HCT116 (cell line): ENCODE measurements around the gene GADD45A. TPM values are rescaled to one million over a fixed set of nuclear protein-coding genes. Genes with fewer than 3 reads are reported as not detected.

Experiments used
- ATAC-seq: fragments of 200-7000 bp; cut with Tn5 transposase; 2 replicates; pipeline ENCODE4 v1.9.1; 2020; ENCODE audit warnings: mild to moderate bottlenecking, moderate library complexity
- BruUV-seq: library from RNA; stranded (reverse); fragments of 400-500 nt; replicated peaks from 2 replicates; lab custom pipeline; 2021; lab: Mats Ljungman, UMichigan
- CTCF ChIA-PET: fragments of 300-600 bp; sonication (Branson Sonifier 250); formaldehyde crosslinking; loops from one replicate; lab custom pipeline; 2021; ENCODE audit warnings: antibody characterized with exemption; lab: Charles Lee
- POLR2A ChIA-PET: fragments of 300-600, 350-600 bp; sonication (Branson Sonifier 250); formaldehyde crosslinking; loops from one replicate; lab custom pipeline; 2021; ENCODE audit warnings: antibody characterized with exemption; lab: Charles Lee
- RAD21 ChIA-PET, 2 experiments: fragments of 300-600 bp; sonication (Branson Sonifier 250); formaldehyde crosslinking; loops; one replicate each; lab custom pipeline; 2023; ENCODE audit warnings: low total read pairs in 2 of 2; ENCODE audit not compliant: uncharacterized antibody in 2 of 2, unreplicated experiment in 2 of 2, low non-redundant PET in 1 of 2; lab: Charles Lee
- DNase-seq: peaks from one replicate; pipeline ENCODE4 v3.0.0-alpha.2; 2010; ENCODE audit warnings: low read depth, low spot score
- H2AFZ ChIP-seq: fragments of 200-600 bp; shearing (Covaris generic), sonication (generic); 2 replicates; pipeline ENCODE4 v1.6.1; 2017; ENCODE audit warnings: low read depth, mixed run types, mixed read lengths, antibody characterized with exemption, low read length; ENCODE audit not compliant: poor library complexity, severe bottlenecking
- H3K27ac ChIP-seq: 2 replicates; pipeline ENCODE4 v1.5.1; 2012; ENCODE audit warnings: low read depth, low read length
- H3K27me3 ChIP-seq: fragments of 200-600 bp; sonication (generic); 2 replicates; pipeline ENCODE4 v1.6.1; 2016; ENCODE audit warnings: mixed run types, low read length, mixed read lengths; ENCODE audit not compliant: insufficient read depth
- H3K36me3 ChIP-seq, 2 experiments: fragments of 200-500 bp in 1 of 2; fragments of 200-600 bp in 1 of 2; sonication (Bioruptor generic) in 1 of 2; sonication (generic) in 1 of 2; 2 replicates each; pipeline versions ENCODE4 v1.5.1 to v1.6.1; 2014 to 2016; ENCODE audit warnings: low read length in 2 of 2, inconsistent platforms in 1 of 2, mixed read lengths in 1 of 2, mixed run types in 1 of 2; ENCODE audit not compliant: insufficient read depth in 2 of 2, control insufficient read depth in 1 of 2
- H3K4me1 ChIP-seq, 2 experiments: fragments of 200-600 bp in 1 of 2; sonication (generic) in 1 of 2; 2 replicates each; pipeline versions ENCODE4 v1.5.1 to v1.6.1; 2012 to 2017; ENCODE audit warnings: low read length in 2 of 2, inconsistent platforms in 1 of 2, mild to moderate bottlenecking in 1 of 2, mixed read lengths in 1 of 2, mixed run types in 1 of 2, moderate library complexity in 1 of 2; ENCODE audit not compliant: insufficient read depth in 2 of 2, control insufficient read depth in 1 of 2
- H3K4me2 ChIP-seq: fragments of 200-600 bp; sonication (generic); 2 replicates; pipeline ENCODE4 v1.6.1; 2017; ENCODE audit warnings: mixed run types, low read length, mixed read lengths
- H3K4me3 ChIP-seq, 2 experiments: fragments of 200-600 bp in 1 of 2; sonication (generic) in 1 of 2; replicated peaks in 1 of 2; 2 replicates each; pipeline ENCODE4 v1.5.1; 2011 to 2016; ENCODE audit warnings: low read length in 2 of 2, control low read depth in 1 of 2, low read depth in 1 of 2, mild to moderate bottlenecking in 1 of 2, mixed read lengths in 1 of 2, mixed run types in 1 of 2
- H3K79me2 ChIP-seq: fragments of 200-600 bp; sonication (generic); 2 replicates; pipeline ENCODE4 v1.6.1; 2017; ENCODE audit warnings: mild to moderate bottlenecking, mixed run types, low read length, moderate library complexity, mixed read lengths; ENCODE audit not compliant: insufficient read depth
- H3K9ac ChIP-seq: fragments of 200-600 bp; sonication (generic); 2 replicates; pipeline ENCODE4 v1.6.1; 2016; ENCODE audit warnings: low read length, mixed read lengths
- H3K9me2 ChIP-seq: fragments of 200-600 bp; sonication (generic), shearing (Covaris generic); 2 replicates; pipeline ENCODE4 v1.6.1; 2017; ENCODE audit warnings: mixed run types, mild to moderate bottlenecking, moderate library complexity; ENCODE audit not compliant: insufficient read depth
- H3K9me3 ChIP-seq, 2 experiments: fragments of 200-500 bp in 1 of 2; fragments of 200-600 bp in 1 of 2; sonication (Bioruptor generic) in 1 of 2; sonication (generic) in 1 of 2; 2 replicates each; pipeline ENCODE4 v1.6.1; 2014 to 2017; ENCODE audit warnings: low read length in 2 of 2, mixed read lengths in 2 of 2, inconsistent platforms in 1 of 2, low read depth in 1 of 2, mild to moderate bottlenecking in 1 of 2, mixed run types in 1 of 2, moderate library complexity in 1 of 2; ENCODE audit not compliant: control insufficient read depth in 1 of 2, insufficient read depth in 1 of 2
- H4K20me1 ChIP-seq: fragments of 200-600 bp; sonication (generic), shearing (Covaris generic); 2 replicates; pipeline ENCODE4 v1.6.1; 2017; ENCODE audit warnings: mixed run types, mild to moderate bottlenecking, moderate library complexity; ENCODE audit not compliant: insufficient read depth
- ELF1 ChIP-seq: IDR thresholded peaks from 2 replicates; pipeline ENCODE4 v1.6.1; 2012; ENCODE audit warnings: low read depth, borderline replicate concordance
- EZH2phosphoT487 ChIP-seq: fragments of 200-600 bp; IDR thresholded peaks from 2 replicates; pipeline ENCODE4 v1.6.1; 2018; ENCODE audit warnings: antibody characterized with exemption, borderline replicate concordance
- POLR2A ChIP-seq: IDR thresholded peaks from 2 replicates; pipeline ENCODE4 v1.7.0; 2011; ENCODE audit warnings: borderline replicate concordance; ENCODE audit not compliant: insufficient read depth, insufficient read length; ENCODE audit errors: extremely low read depth
- POLR2AphosphoS5 ChIP-seq: IDR thresholded peaks from 2 replicates; pipeline ENCODE4 v1.6.1; 2011; ENCODE audit warnings: mild to moderate bottlenecking, low read depth, low read length, moderate library complexity
- RAD21 ChIP-seq: IDR thresholded peaks from 2 replicates; pipeline ENCODE4 v1.6.1; 2012; ENCODE audit warnings: low read depth, mild to moderate bottlenecking
- SP1 ChIP-seq: IDR thresholded peaks from 2 replicates; pipeline ENCODE4 v1.6.1; 2012; ENCODE audit warnings: low read depth
- TCF7L2 ChIP-seq: IDR thresholded peaks from 2 replicates; pipeline ENCODE4 v1.7.0; 2011; ENCODE audit warnings: borderline replicate concordance, inconsistent platforms; ENCODE audit not compliant: insufficient read depth, insufficient read length; ENCODE audit errors: extremely low read depth
- intact Hi-C: fragments of 100-400 bp; cut with micrococcal nuclease; formaldehyde crosslinking; loops from 2 replicates; pipeline ENCODE4 v1.10.0; 2022
- total RNA-seq: library from RNA; stranded (reverse); gene quantifications from one replicate; pipeline ENCODE4 v1.2.1, GENCODE V29; 2021; ENCODE audit not compliant: unreplicated experiment

GADD45A gene
- total RNA-seq, 1 experiment from 2014 or later: 105 TPM

GRCh38 chr1:67672260-67672803 is 12.7 kb upstream of the GADD45A start:
- Histone ChIP-seq H3K4me1 (peaks cover 0 to 3% of the 10 kb centered on the region in 2 experiments; a peak in 1 of 4 replicates), H3K27me3 (no peaks in the 10 kb centered on the region), H3K4me2 (no peak overlapping the region), H3K9me2 (no peaks in the 10 kb centered on the region), H3K9ac (no peak overlapping the region), H3K4me3 (no peak overlapping the region), H3K27ac (no peak overlapping the region), H3K79me2 (no peaks in the 10 kb centered on the region), H4K20me1 (no peaks in the 10 kb centered on the region), H3K36me3 (no peaks in the 10 kb centered on the region), H3K9me3 (no peaks in the 10 kb centered on the region), H2AFZ (no peak overlapping the region)
- intact Hi-C loops: no loop called here
- no peak for ATAC-seq
- no peak for TF ChIP-seq POLR2A
- no peak for TF ChIP-seq RAD21
- TF ChIP-seq SP1: no peak
- no peak for TF ChIP-seq EZH2phosphoT487
- ChIA-PET CTCF (interaction anchor here (1.0 kb wide), 1 partner anchor 93 kb away, joined by 4 read pairs; no protein-coding TSS in a partner anchor), POLR2A (interaction anchor here (0.7 kb wide), 1 partner anchor 13 kb away, joined by 3 read pairs; the partner anchor contains the start of gene GADD45A), RAD21 (no interaction called here)
- BruUV-seq: no TSS peak
- DNase-seq: no peak

- H3K9me3 ChIP-seq: no peaks in the 10 kb centered on the region
- no peaks in the 10 kb centered on the region for H3K36me3 ChIP-seq
- H3K27me3 ChIP-seq: no peaks in the 10 kb centered on the region
- H3K9ac ChIP-seq: no peak overlapping the region
- ChIA-PET CTCF (interaction anchor here (1.9 kb wide), 1 partner anchor 11 kb away, joined by 10 read pairs; the partner anchor contains the start of gene GADD45A), RAD21 (no interaction called here), POLR2A (interaction anchor here (0.8 kb wide), 1 partner anchor 11 kb away, joined by 7 read pairs; the partner anchor contains the start of gene GADD45A)
- no peak overlapping the region for H3K27ac ChIP-seq
- no peak for DNase-seq
- H3K4me1 ChIP-seq: peaks cover 0 to 3% of the 10 kb centered on the region in 2 experiments; a peak in 1 of 4 replicates
- no peak for ATAC-seq
- TF ChIP-seq ELF1: no peak
- no peak for TF ChIP-seq POLR2AphosphoS5
- TF ChIP-seq TCF7L2: no peak
- no TSS peak for BruUV-seq
- no peak overlapping the region for H3K4me3 ChIP-seq
- no peaks in the 10 kb centered on the region for H3K79me2 ChIP-seq
- no peak overlapping the region for H2AFZ ChIP-seq
- no peaks in the 10 kb centered on the region for H3K9me2 ChIP-seq
- no peaks in the 10 kb centered on the region for H4K20me1 ChIP-seq
- H3K4me2 ChIP-seq: no peak overlapping the region
- intact Hi-C loops: no loop called here
Measured at GRCh38 chr1:67673468-67674201, 11.4 kb upstream of the GADD45A start.
